ENCODE measurements around the gene PAK1. TPM values are rescaled to one million over a fixed set of nuclear protein-coding genes. Genes with fewer than 3 reads are reported as not detected.
"Not testable (repeated sequence)": the region's sequence is repeated elsewhere in the genome, so short reads cannot be mapped to it uniquely, and the experiment has no call there.

The PAK1 gene
- total RNA-seq, 1 experiment from 2014 or later: 80.0 TPM

- no peaks in the 10 kb centered on the region for H3K9me3 ChIP-seq (ENCODE audit: insufficient read depth, low read depth)
- DNase-seq: no peak
- H3K4me3 ChIP-seq: no peak overlapping the region
- no peaks in the 10 kb centered on the region for H3K79me2 ChIP-seq (ENCODE audit: low read depth)
- TF ChIP-seq CTCF (conservative IDR thresholded peaks at IDR 0.05) (no peak), EZH2 (IDR thresholded peaks at IDR 0.05; ENCODE audit: low read depth) (no peak)
- no peak overlapping the region for H3K27ac ChIP-seq
- CTCF ChIA-PET: interaction anchor here (0.7 kb wide), 1 partner anchor 296 kb away, joined by 3 read pairs; no protein-coding TSS in a partner anchor
- no peaks in the 10 kb centered on the region for H3F3A ChIP-seq (ENCODE audit: insufficient read depth, low read depth)
- H4K20me1 ChIP-seq (ENCODE audit: insufficient read depth): no peaks in the 10 kb centered on the region
- no peaks in the 10 kb centered on the region; the same call in 1 of the 2 replicates for H3K9me2 ChIP-seq (ENCODE audit: insufficient read depth)
- POLR2A ChIA-PET (ENCODE audit: unreplicated experiment): interaction anchor here (0.6 kb wide), 1 partner anchor 21 kb away, joined by 4 read pairs; no protein-coding TSS in a partner anchor
- no peaks in the 10 kb centered on the region for H3K27me3 ChIP-seq (ENCODE audit: insufficient read depth, low read depth)
- H3K36me3 ChIP-seq (ENCODE audit: low read depth): no peaks in the 10 kb centered on the region
- no peak overlapping the region for H3K4me2 ChIP-seq
- no peaks in the 10 kb centered on the region for H3K4me1 ChIP-seq (replicated peaks; ENCODE audit: insufficient read depth)
- no TSS peak for BruUV-seq (replicated peaks)
- intact Hi-C loops (cut with micrococcal nuclease; ENCODE audit: unreplicated experiment): loop anchor here (10.0 kb wide), 1 partner anchor 191 kb away; no protein-coding TSS in a partner anchor
- H2AFZ ChIP-seq: no peak overlapping the region
Observed at GRCh38 chr11:77386178-77386577, 87.7 kb downstream of the PAK1 start.

- H3F3A ChIP-seq (ENCODE audit: insufficient read depth, low read depth); H2AFZ ChIP-seq; H3K4me1 ChIP-seq (replicated peaks; ENCODE audit: insufficient read depth); H3K9me2 ChIP-seq (ENCODE audit: insufficient read depth); POLR2A ChIA-PET (ENCODE audit: unreplicated experiment); H3K4me3 ChIP-seq; CTCF ChIA-PET; BruUV-seq (replicated peaks); H3K9me3 ChIP-seq (ENCODE audit: insufficient read depth, low read depth); H3K27me3 ChIP-seq (ENCODE audit: insufficient read depth, low read depth); H3K79me2 ChIP-seq (ENCODE audit: low read depth); DNase-seq; H3K27ac ChIP-seq; H3K4me2 ChIP-seq; H4K20me1 ChIP-seq (ENCODE audit: insufficient read depth); H3K36me3 ChIP-seq (ENCODE audit: low read depth): not testable (repeated sequence)
- intact Hi-C loops (cut with micrococcal nuclease; ENCODE audit: unreplicated experiment): loop anchor here (10.0 kb wide), 1 partner anchor 191 kb away; no protein-coding TSS in a partner anchor
Observed at GRCh38 chr11:77385255-77385771, 88.6 kb downstream of the PAK1 start.

- no peaks in the 10 kb centered on the region for H3K4me1 ChIP-seq (replicated peaks; ENCODE audit: insufficient read depth)
- no peaks in the 10 kb centered on the region for H3K27me3 ChIP-seq (ENCODE audit: insufficient read depth, low read depth)
- no peaks in the 10 kb centered on the region for H3K36me3 ChIP-seq (ENCODE audit: low read depth)
- no peaks in the 10 kb centered on the region for H3F3A ChIP-seq (ENCODE audit: insufficient read depth, low read depth)
- H3K4me3 ChIP-seq: no peak overlapping the region
- no peaks in the 10 kb centered on the region for H3K79me2 ChIP-seq (ENCODE audit: low read depth)
- no peaks in the 10 kb centered on the region for H4K20me1 ChIP-seq (ENCODE audit: insufficient read depth)
- DNase-seq: no peak
- ChIA-PET CTCF (no interaction called here), POLR2A (ENCODE audit: unreplicated experiment) (no interaction called here)
- TF ChIP-seq EZH2 (IDR thresholded peaks at IDR 0.05; ENCODE audit: low read depth) (no peak), CTCF (conservative IDR thresholded peaks at IDR 0.05) (no peak)
- no peaks in the 10 kb centered on the region; the same call in 1 of the 2 replicates for H3K9me2 ChIP-seq (ENCODE audit: insufficient read depth)
- no peak overlapping the region for H3K4me2 ChIP-seq
- no TSS peak for BruUV-seq (replicated peaks)
- H3K9me3 ChIP-seq (ENCODE audit: insufficient read depth, low read depth): no peaks in the 10 kb centered on the region
- H2AFZ ChIP-seq: no peak overlapping the region
- H3K27ac ChIP-seq: no peak overlapping the region
- intact Hi-C loops (cut with micrococcal nuclease; ENCODE audit: unreplicated experiment): loop anchor here (10.0 kb wide), 1 partner anchor 190 kb away; no protein-coding TSS in a partner anchor
Observed at GRCh38 chr11:77384571-77384970, 89.3 kb downstream of the PAK1 start.

GRCh38 chr11:77383349-77383748 lies 90.5 kb downstream of the PAK1 start:
- H3F3A ChIP-seq (ENCODE audit: insufficient read depth, low read depth); H3K4me1 ChIP-seq (replicated peaks; ENCODE audit: insufficient read depth); H3K36me3 ChIP-seq (ENCODE audit: low read depth); DNase-seq; H3K9me3 ChIP-seq (ENCODE audit: insufficient read depth, low read depth); H3K4me3 ChIP-seq; H3K9me2 ChIP-seq (ENCODE audit: insufficient read depth); H2AFZ ChIP-seq; H3K27ac ChIP-seq; H3K27me3 ChIP-seq (ENCODE audit: insufficient read depth, low read depth); H3K79me2 ChIP-seq (ENCODE audit: low read depth); H3K4me2 ChIP-seq; H4K20me1 ChIP-seq (ENCODE audit: insufficient read depth); POLR2A ChIA-PET (ENCODE audit: unreplicated experiment); BruUV-seq (replicated peaks): not testable (repeated sequence)
- intact Hi-C loops (cut with micrococcal nuclease; ENCODE audit: unreplicated experiment): loop anchor here (10.0 kb wide), 1 partner anchor 189 kb away; no protein-coding TSS in a partner anchor
- CTCF ChIA-PET: interaction anchor here (0.6 kb wide), 1 partner anchor 177 kb away, joined by 3 read pairs; no protein-coding TSS in a partner anchor
